ENCODE data around the gene ATG13. TPM values are rescaled to one million over a fixed set of nuclear protein-coding genes. Genes with fewer than 3 reads are reported as not detected.

ATG13 gene
- 34.5 and 49.7 TPM in 2 replicates for total RNA-seq

GRCh38 chr11:46617134-46617971 is at the start of gene ATG13, which contains the start of gene HARBI1:
ATG13 (plus strand) TSS chr11:46617553; CDS start chr11:46644292, 26,739 bp downstream.
HARBI1 (minus strand) TSS chr11:46617227; CDS start chr11:46616237, 990 bp downstream.

GRCh38 chr11:46593550-46594373 is 23.6 kb upstream of the ATG13 start, which contains the start of gene AMBRA1:
AMBRA1 (minus strand) TSS chr11:46594023; CDS start chr11:46548380, 45,643 bp downstream.

GRCh38 chr11:46700241-46701077 is 83.1 kb downstream of the ATG13 start, which contains the start of the genes ARHGAP1 and ZNF408:
ARHGAP1 (minus strand) TSS chr11:46700619; CDS start chr11:46696107, 4,512 bp downstream.
ZNF408 (plus strand) TSS chr11:46701031; CDS start chr11:46701048, 17 bp downstream.

DNA sequence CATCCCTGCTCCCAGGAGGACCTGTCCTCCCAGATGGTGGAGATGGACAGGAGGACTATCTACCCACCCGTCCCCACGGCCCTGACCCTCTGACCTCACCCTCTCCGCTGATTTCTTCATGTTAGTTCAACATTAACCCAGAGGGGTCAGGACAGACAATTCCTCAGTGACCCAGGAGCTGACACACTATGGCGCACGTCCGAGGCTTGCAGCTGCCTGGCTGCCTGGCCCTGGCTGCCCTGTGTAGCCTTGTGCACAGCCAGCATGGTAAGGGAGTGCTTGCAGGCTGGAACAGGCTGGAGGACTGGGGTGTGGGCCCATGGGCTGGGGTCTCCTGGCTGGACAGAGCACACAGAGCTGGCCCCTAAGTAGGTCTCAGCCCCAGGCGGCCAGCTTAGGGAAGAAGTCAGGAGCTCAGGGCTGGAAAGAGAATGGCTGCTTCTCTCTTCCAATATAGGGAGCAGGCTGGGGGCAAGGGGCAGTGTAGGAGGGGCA is 101.7 kb downstream of the ATG13 start, which contains the start of gene F2:
F2 (plus strand) TSS at position 166 of the 495 bp plus-strand sequence; CDS start at position 189, 23 bp downstream.

Other genes with a start within 250 kb of the ATG13 start
- 2.5 and 5.1 TPM in 2 replicates for gene MDK, start 235.9 kb upstream of the ATG13 start, total RNA-seq
- under 0.01 TPM in 1 of 2 replicates, not detected in the other for gene CHRM4, start 225.8 kb upstream of the ATG13 start, total RNA-seq
- 23.5 and 26.0 TPM in 2 replicates for gene AMBRA1, start 23.5 kb upstream of the ATG13 start, total RNA-seq
- gene HARBI1, start 326 bp upstream of the ATG13 start, total RNA-seq: 2.6 and 4.1 TPM in 2 replicates
- gene ARHGAP1, start 83.1 kb downstream of the ATG13 start, total RNA-seq: 43.2 and 47.4 TPM in 2 replicates
- 8.5 and 9.4 TPM in 2 replicates for gene ZNF408, start 83.5 kb downstream of the ATG13 start, total RNA-seq
- gene F2, start 101.7 kb downstream of the ATG13 start, total RNA-seq: not detected in 2 replicates
- 68.3 and 104 TPM in 2 replicates for gene CKAP5, start 228.7 kb downstream of the ATG13 start, total RNA-seq

Measured in subcutaneous preadipocyte (primary cell).